Spleen (tissue), 7 donors: ENCODE results near the gene CMTM8.

Experiments used
- CTCF ChIP-seq, 11 experiments: fragments of 200-600 bp in 7 of 11; fragments of 450-650 bp in 4 of 11; sonication (generic) in 4 of 11; IDR thresholded peaks in 8 of 11; conservative IDR thresholded peaks in 3 of 11; 1 replicate in 7 of 11; 2 replicates in 4 of 11; pipeline versions ENCODE4 v1.4.0 to v1.8.0; 2016 to 2021; ENCODE audit warnings: antibody characterized with exemption in 11 of 11, inconsistent platforms in 4 of 11, mild to moderate bottlenecking in 1 of 11
- POLR2A ChIP-seq, 3 donors: fragments of 450-650 bp; IDR thresholded peaks; one replicate each; pipeline ENCODE4 v1.5.1; 2017; ENCODE audit warnings: antibody characterized with exemption in 3 of 3, mild to moderate bottlenecking in 1 of 3
- donor health status: DM: no; HTN: no; CAD: no; lungs with moderate emphysema.
- donor health status: DM: no; HTN: no; CAD: no.
- donor health status: DM: no; HTN: no; CAD: no.

- TF ChIP-seq POLR2A (IDR thresholded peaks at IDR 0.05) (no peak), CTCF (IDR thresholded peaks at IDR 0.05 in 8 of 11, conservative IDR thresholded peaks at IDR 0.05 in 3 of 11) (no peak)
These were observed 8.9 kb upstream of the CMTM8 start for GRCh38 chr3:32229565-32229964.
